MM.1S (cell line): ENCODE measurements around the gene GALNT5.

Experiments used
- DNase-seq: peaks from one replicate; pipeline ENCODE4 v3.0.0-alpha.2; 2015
- H2AFZ ChIP-seq: fragments of 300-600 bp; sonication (generic); 2 replicates; pipeline ENCODE4 v1.6.0; 2016; ENCODE audit warnings: antibody characterized with exemption, low read length
- H3F3A ChIP-seq: fragments of 300-600 bp; sonication (generic); 2 replicates; pipeline ENCODE4 v1.6.1; 2016; ENCODE audit warnings: mild to moderate bottlenecking, antibody characterized with exemption, low read length, moderate library complexity, mixed read lengths; ENCODE audit not compliant: insufficient read depth
- H3K27ac ChIP-seq: fragments of 300-600 bp; sonication (generic); 2 replicates; pipeline ENCODE4 v1.5.1; 2016; ENCODE audit warnings: mild to moderate bottlenecking, low read length
- H3K27me3 ChIP-seq: fragments of 300-600 bp; sonication (generic); replicated peaks from 2 replicates; pipeline ENCODE4 v1.6.0; 2016; ENCODE audit warnings: low read length; ENCODE audit not compliant: insufficient read depth
- H3K36me3 ChIP-seq: fragments of 300-600 bp; sonication (generic); replicated peaks from 2 replicates; pipeline ENCODE4 v1.6.1; 2016; ENCODE audit warnings: mild to moderate bottlenecking, low read length, mixed read lengths; ENCODE audit not compliant: insufficient read depth
- H3K4me1 ChIP-seq: fragments of 300-600 bp; sonication (generic); 2 replicates; pipeline ENCODE4 v1.6.1; 2016; ENCODE audit warnings: low read length, mixed read lengths
- H3K4me2 ChIP-seq: fragments of 300-600 bp; sonication (generic); 2 replicates; pipeline ENCODE4 v1.6.0; 2016; ENCODE audit warnings: low read depth, low read length
- H3K4me3 ChIP-seq: fragments of 300-600 bp; sonication (generic); 2 replicates; pipeline ENCODE4 v1.5.1; 2016; ENCODE audit warnings: low read length, mixed read lengths
- H3K79me2 ChIP-seq: fragments of 300-600 bp; sonication (generic); 2 replicates; pipeline ENCODE4 v1.6.1; 2016; ENCODE audit warnings: mixed run types, low read length, mixed read lengths
- H3K9ac ChIP-seq: fragments of 300-600 bp; sonication (generic); 2 replicates; pipeline ENCODE4 v1.6.1; 2016; ENCODE audit warnings: low read length, mixed read lengths
- H3K9me2 ChIP-seq: fragments of 300-600 bp; sonication (generic); replicated peaks from 2 replicates; pipeline ENCODE4 v1.6.1; 2016; ENCODE audit warnings: mild to moderate bottlenecking, low read length, mixed read lengths; ENCODE audit not compliant: insufficient read depth
- H3K9me3 ChIP-seq: fragments of 300-600 bp; sonication (generic); replicated peaks from 2 replicates; pipeline ENCODE4 v1.6.1; 2016; ENCODE audit warnings: mild to moderate bottlenecking, low read length, mixed read lengths; ENCODE audit not compliant: insufficient read depth
- H4K20me1 ChIP-seq: fragments of 300-600 bp; sonication (generic); 2 replicates; pipeline ENCODE4 v1.6.1; 2016; ENCODE audit warnings: mild to moderate bottlenecking, low read length, moderate library complexity, mixed read lengths; ENCODE audit not compliant: insufficient read depth
- EZH2 ChIP-seq: fragments of 300-600 bp; sonication (generic); optimal IDR thresholded peaks from 2 replicates; pipeline ENCODE3; 2017; ENCODE audit warnings: low read depth, mild to moderate bottlenecking, antibody characterized with exemption, low read length, mixed read lengths
- EZH2phosphoT487 ChIP-seq: fragments of 300-600 bp; sonication (generic); IDR thresholded peaks from 2 replicates; pipeline ENCODE4 v1.6.1; 2018; ENCODE audit warnings: antibody characterized with exemption, low read length
- TF ChIP-seq, protein P1 (sequence below): fragments of 300-600 bp; sonication (generic); IDR thresholded peaks from 2 replicates; pipeline ENCODE4 v1.5.1; 2016; ENCODE audit warnings: antibody characterized with exemption, low read length, mixed read lengths

The GALNT5 gene

DNA sequence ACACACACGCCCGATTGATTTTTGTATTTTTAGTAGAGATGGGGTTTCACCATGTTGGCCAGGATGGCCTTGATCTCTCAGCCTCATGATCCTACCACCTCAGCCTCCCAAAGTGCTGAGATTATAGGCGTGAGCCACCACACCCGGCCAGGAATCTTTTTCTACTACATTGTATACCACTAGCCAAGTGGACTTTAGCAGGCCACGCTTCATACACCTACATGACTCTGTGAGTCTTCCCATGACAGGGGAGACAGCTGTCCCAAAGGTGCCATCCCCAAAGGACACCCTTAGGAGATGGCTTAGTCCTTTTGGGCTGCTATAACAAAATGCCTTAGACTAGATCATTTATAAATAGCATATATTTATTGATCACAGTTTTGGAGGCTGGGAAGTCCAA is 35.3 kb downstream of the GALNT5 start:
- no peaks in the 10 kb centered on the region for H3K9me2 ChIP-seq
- no peak overlapping the region for H3K27ac ChIP-seq
- H3K4me1 ChIP-seq: no peaks in the 10 kb centered on the region
- H2AFZ ChIP-seq: no peak overlapping the region
- no peak overlapping the region for H3K4me3 ChIP-seq
- no peaks in the 10 kb centered on the region for H3K36me3 ChIP-seq
- no peak overlapping the region for H3K4me2 ChIP-seq
- H3K9me3 ChIP-seq: no peaks in the 10 kb centered on the region
- TF ChIP-seq, protein P1, sequence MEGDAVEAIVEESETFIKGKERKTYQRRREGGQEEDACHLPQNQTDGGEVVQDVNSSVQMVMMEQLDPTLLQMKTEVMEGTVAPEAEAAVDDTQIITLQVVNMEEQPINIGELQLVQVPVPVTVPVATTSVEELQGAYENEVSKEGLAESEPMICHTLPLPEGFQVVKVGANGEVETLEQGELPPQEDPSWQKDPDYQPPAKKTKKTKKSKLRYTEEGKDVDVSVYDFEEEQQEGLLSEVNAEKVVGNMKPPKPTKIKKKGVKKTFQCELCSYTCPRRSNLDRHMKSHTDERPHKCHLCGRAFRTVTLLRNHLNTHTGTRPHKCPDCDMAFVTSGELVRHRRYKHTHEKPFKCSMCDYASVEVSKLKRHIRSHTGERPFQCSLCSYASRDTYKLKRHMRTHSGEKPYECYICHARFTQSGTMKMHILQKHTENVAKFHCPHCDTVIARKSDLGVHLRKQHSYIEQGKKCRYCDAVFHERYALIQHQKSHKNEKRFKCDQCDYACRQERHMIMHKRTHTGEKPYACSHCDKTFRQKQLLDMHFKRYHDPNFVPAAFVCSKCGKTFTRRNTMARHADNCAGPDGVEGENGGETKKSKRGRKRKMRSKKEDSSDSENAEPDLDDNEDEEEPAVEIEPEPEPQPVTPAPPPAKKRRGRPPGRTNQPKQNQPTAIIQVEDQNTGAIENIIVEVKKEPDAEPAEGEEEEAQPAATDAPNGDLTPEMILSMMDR: no peak
- TF ChIP-seq EZH2: no peak
- no peak for TF ChIP-seq EZH2phosphoT487
- no peaks in the 10 kb centered on the region for H3K79me2 ChIP-seq
- H3F3A ChIP-seq: no peaks in the 10 kb centered on the region
- H3K27me3 ChIP-seq: no peaks in the 10 kb centered on the region
- no peaks in the 10 kb centered on the region for H4K20me1 ChIP-seq
- DNase-seq: no peak
- no peak overlapping the region for H3K9ac ChIP-seq

DNA sequence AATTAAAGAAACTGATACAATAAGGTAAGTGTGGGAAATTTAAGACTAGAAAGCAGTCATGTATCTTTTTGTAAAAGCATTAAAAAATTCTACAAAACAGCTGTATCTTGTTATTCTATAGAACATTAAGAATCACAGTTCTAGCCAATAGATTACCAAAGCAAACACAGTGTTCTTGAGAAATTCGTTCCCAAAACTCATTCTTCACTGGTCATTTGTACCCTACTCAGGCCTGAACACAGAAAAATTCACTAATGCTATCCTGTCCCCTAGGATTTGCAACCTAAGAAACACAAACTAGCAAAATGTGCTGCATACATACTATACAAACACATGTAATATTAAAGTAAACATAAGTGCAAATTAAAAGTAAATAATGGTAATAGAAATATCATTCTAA is 39.0 kb downstream of the GALNT5 start:
- H3K27me3 ChIP-seq: no peaks in the 10 kb centered on the region
- TF ChIP-seq EZH2phosphoT487 (no peak), EZH2 (no peak)
- TF ChIP-seq, protein P1: no peak
- no peaks in the 10 kb centered on the region for H3K4me1 ChIP-seq
- H3F3A ChIP-seq: no peaks in the 10 kb centered on the region
- H3K9me2 ChIP-seq: no peaks in the 10 kb centered on the region
- no peak for DNase-seq
- H2AFZ ChIP-seq: no peak overlapping the region
- H3K4me2 ChIP-seq: no peak overlapping the region
- H3K4me3 ChIP-seq: no peak overlapping the region
- H3K36me3 ChIP-seq: no peaks in the 10 kb centered on the region
- H3K9ac ChIP-seq: no peak overlapping the region
- no peaks in the 10 kb centered on the region for H3K79me2 ChIP-seq
- H3K9me3 ChIP-seq: no peaks in the 10 kb centered on the region
- H4K20me1 ChIP-seq: no peaks in the 10 kb centered on the region
- H3K27ac ChIP-seq: no peak overlapping the region

DNA sequence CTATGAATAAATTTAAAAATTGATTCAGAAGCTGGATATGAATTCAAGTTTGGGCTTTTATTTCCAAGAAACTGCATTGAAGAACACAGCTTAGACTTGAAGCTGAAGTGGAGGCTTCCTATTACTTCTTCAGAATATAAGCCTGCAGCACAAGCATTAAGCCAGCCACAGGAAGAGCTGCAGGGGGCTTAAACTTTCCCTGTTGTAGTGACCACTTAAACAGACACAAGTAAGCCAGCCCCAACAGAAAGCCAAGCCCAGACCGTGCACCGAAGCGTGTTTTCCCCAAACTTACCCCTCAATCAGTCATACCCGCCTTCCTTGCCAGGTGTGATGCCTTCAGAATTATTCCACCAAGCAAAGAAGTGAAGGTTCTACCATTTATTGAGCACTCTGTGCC is 39.5 kb downstream of the GALNT5 start:
- H2AFZ ChIP-seq: no peak overlapping the region
- H3K9me2 ChIP-seq: no peaks in the 10 kb centered on the region
- H4K20me1 ChIP-seq: no peaks in the 10 kb centered on the region
- no peaks in the 10 kb centered on the region for H3K4me1 ChIP-seq
- no peak overlapping the region for H3K4me3 ChIP-seq
- no peaks in the 10 kb centered on the region for H3K9me3 ChIP-seq
- no peak overlapping the region for H3K4me2 ChIP-seq
- no peak overlapping the region for H3K9ac ChIP-seq
- TF ChIP-seq EZH2: no peak
- TF ChIP-seq, protein P1: no peak
- TF ChIP-seq EZH2phosphoT487: no peak
- DNase-seq: no peak
- no peaks in the 10 kb centered on the region for H3K36me3 ChIP-seq
- H3K27me3 ChIP-seq: no peaks in the 10 kb centered on the region
- no peaks in the 10 kb centered on the region for H3K79me2 ChIP-seq
- no peak overlapping the region for H3K27ac ChIP-seq
- no peaks in the 10 kb centered on the region for H3F3A ChIP-seq
